ENCODE data around the gene TPTE2.

The TPTE2 gene

DNA sequence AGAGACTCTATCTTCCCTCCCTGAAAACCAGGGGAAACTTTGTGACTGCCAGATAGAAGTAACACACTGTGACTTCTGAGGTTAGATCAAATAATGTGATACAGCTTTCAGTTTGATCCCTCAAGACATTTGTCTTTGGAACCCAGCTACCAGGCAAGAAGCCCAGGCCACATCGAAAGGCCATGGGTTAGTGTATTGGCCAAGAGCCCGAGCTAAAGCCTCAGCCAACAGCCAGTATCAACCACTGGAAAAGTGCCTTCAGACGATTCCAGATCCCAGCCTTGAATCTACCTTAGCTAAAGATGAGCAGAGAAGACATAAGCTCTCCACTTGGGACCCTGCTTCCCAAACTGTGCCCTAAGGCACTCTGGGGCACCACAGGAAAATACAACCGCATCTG is 10.9 kb upstream of the TPTE2 start:
- TF ChIP-seq, protein P1, sequence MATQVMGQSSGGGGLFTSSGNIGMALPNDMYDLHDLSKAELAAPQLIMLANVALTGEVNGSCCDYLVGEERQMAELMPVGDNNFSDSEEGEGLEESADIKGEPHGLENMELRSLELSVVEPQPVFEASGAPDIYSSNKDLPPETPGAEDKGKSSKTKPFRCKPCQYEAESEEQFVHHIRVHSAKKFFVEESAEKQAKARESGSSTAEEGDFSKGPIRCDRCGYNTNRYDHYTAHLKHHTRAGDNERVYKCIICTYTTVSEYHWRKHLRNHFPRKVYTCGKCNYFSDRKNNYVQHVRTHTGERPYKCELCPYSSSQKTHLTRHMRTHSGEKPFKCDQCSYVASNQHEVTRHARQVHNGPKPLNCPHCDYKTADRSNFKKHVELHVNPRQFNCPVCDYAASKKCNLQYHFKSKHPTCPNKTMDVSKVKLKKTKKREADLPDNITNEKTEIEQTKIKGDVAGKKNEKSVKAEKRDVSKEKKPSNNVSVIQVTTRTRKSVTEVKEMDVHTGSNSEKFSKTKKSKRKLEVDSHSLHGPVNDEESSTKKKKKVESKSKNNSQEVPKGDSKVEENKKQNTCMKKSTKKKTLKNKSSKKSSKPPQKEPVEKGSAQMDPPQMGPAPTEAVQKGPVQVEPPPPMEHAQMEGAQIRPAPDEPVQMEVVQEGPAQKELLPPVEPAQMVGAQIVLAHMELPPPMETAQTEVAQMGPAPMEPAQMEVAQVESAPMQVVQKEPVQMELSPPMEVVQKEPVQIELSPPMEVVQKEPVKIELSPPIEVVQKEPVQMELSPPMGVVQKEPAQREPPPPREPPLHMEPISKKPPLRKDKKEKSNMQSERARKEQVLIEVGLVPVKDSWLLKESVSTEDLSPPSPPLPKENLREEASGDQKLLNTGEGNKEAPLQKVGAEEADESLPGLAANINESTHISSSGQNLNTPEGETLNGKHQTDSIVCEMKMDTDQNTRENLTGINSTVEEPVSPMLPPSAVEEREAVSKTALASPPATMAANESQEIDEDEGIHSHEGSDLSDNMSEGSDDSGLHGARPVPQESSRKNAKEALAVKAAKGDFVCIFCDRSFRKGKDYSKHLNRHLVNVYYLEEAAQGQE (IDR thresholded peaks at IDR 0.05; ENCODE audit: low read depth), result no peak
- TF ChIP-seq CEBPB (IDR thresholded peaks at IDR 0.05), result no peak
- no peak for TF ChIP-seq CREB1 (IDR thresholded peaks at IDR 0.05; ENCODE audit: low read depth)
- no peak for TF ChIP-seq TCF12 (IDR thresholded peaks at IDR 0.05; ENCODE audit: low read depth)
- TF ChIP-seq TEAD4 (IDR thresholded peaks at IDR 0.05), result no peak

GRCh38 chr13:19567820-19568534 is 6.6 kb upstream of the TPTE2 start:
- TF ChIP-seq CREB1 (IDR thresholded peaks at IDR 0.05; ENCODE audit: low read depth), result no peak
- no peak for TF ChIP-seq RAD21 (IDR thresholded peaks at IDR 0.05; ENCODE audit: low read depth)
- no peak for TF ChIP-seq USF1 (IDR thresholded peaks at IDR 0.05)
- TF ChIP-seq TCF12 (IDR thresholded peaks at IDR 0.05; ENCODE audit: low read depth), result no peak
- no peak for TF ChIP-seq CEBPB (IDR thresholded peaks at IDR 0.05)
- TF ChIP-seq MAX (IDR thresholded peaks at IDR 0.05), result no peak
- no peak for TF ChIP-seq ZBTB7A (IDR thresholded peaks at IDR 0.05; ENCODE audit: low read depth)
- TF ChIP-seq TAF1 (IDR thresholded peaks at IDR 0.05; ENCODE audit: low read depth), result no peak
- no peak for TF ChIP-seq EGR1 (IDR thresholded peaks at IDR 0.05)
- TF ChIP-seq TEAD4 (IDR thresholded peaks at IDR 0.05), result no peak
- TF ChIP-seq YY1 (IDR thresholded peaks at IDR 0.05; ENCODE audit: low read depth), result no peak
- TF ChIP-seq EP300 (IDR thresholded peaks at IDR 0.05; ENCODE audit: borderline replicate concordance), result no peak
- no peak for TF ChIP-seq FOXM1 (IDR thresholded peaks at IDR 0.05; ENCODE audit: borderline replicate concordance, low read depth)
- TF ChIP-seq NFIC (IDR thresholded peaks at IDR 0.05), result no peak
- TF ChIP-seq, protein P1 (IDR thresholded peaks at IDR 0.05; ENCODE audit: low read depth), result no peak

- no peak for TF ChIP-seq USF1 (IDR thresholded peaks at IDR 0.05)
- no peak for TF ChIP-seq ZBTB7A (IDR thresholded peaks at IDR 0.05; ENCODE audit: low read depth)
- no peak for TF ChIP-seq CREB1 (IDR thresholded peaks at IDR 0.05; ENCODE audit: low read depth)
- no peak for TF ChIP-seq EP300 (IDR thresholded peaks at IDR 0.05; ENCODE audit: borderline replicate concordance)
- no peak for TF ChIP-seq FOXM1 (IDR thresholded peaks at IDR 0.05; ENCODE audit: borderline replicate concordance, low read depth)
- no peak for TF ChIP-seq NFIC (IDR thresholded peaks at IDR 0.05)
- no peak for TF ChIP-seq EGR1 (IDR thresholded peaks at IDR 0.05)
- no peak for TF ChIP-seq TEAD4 (IDR thresholded peaks at IDR 0.05)
- no peak for TF ChIP-seq CEBPB (IDR thresholded peaks at IDR 0.05)
- TF ChIP-seq YY1 (IDR thresholded peaks at IDR 0.05; ENCODE audit: low read depth), result no peak
These were observed 253 bp upstream of the TPTE2 start for GRCh38 chr13:19561585-19561984.

DNA sequence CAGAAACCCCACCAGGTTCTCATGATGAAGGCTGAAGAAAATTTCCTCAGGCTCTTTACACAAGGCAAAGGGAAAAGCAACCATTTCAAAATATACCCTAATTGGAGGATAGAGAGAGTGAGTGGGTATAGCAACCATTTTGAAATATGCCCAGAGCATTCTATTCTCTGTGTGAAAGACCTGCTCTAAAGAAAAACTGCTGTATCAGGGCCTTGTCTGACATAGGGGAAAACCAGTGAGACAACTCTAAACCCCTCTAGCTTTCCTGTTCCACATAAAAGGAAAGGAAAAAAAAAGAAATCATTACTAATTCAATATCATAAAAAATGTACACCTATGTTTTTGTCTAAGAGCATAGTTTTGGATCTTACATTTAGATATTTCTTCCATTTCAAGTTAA is 42.3 kb downstream of the TPTE2 start:
- TF ChIP-seq TAF1 (IDR thresholded peaks at IDR 0.05; ENCODE audit: low read depth), result no peak
- TF ChIP-seq TEAD4 (IDR thresholded peaks at IDR 0.05), result no peak
- TF ChIP-seq EP300 (IDR thresholded peaks at IDR 0.05; ENCODE audit: borderline replicate concordance), result no peak
- TF ChIP-seq FOXM1 (IDR thresholded peaks at IDR 0.05; ENCODE audit: borderline replicate concordance, low read depth), result no peak
- TF ChIP-seq EGR1 (IDR thresholded peaks at IDR 0.05), result no peak
- TF ChIP-seq, protein P1 (IDR thresholded peaks at IDR 0.05; ENCODE audit: low read depth), result no peak
- TF ChIP-seq RAD21 (IDR thresholded peaks at IDR 0.05; ENCODE audit: low read depth), result no peak
- TF ChIP-seq CREB1 (IDR thresholded peaks at IDR 0.05; ENCODE audit: low read depth), result no peak
- no peak for TF ChIP-seq USF1 (IDR thresholded peaks at IDR 0.05)
- no peak for TF ChIP-seq MAX (IDR thresholded peaks at IDR 0.05)
- no peak for TF ChIP-seq YY1 (IDR thresholded peaks at IDR 0.05; ENCODE audit: low read depth)
- TF ChIP-seq ZBTB7A (IDR thresholded peaks at IDR 0.05; ENCODE audit: low read depth), result no peak
- no peak for TF ChIP-seq NFIC (IDR thresholded peaks at IDR 0.05)
